Gastroesophageal sphincter (tissue), 3 donors: ENCODE measurements around the gene PGM3.

Experiments
- CTCF ChIP-seq, 4 experiments: fragments of 200-600 bp in 2 of 4; fragments of 450-650 bp in 2 of 4; sonication (generic) in 1 of 4; IDR thresholded peaks; one replicate each; pipeline ENCODE4 v1.5.1; 2017 to 2019; ENCODE audit warnings: antibody characterized with exemption in 4 of 4, mild to moderate bottlenecking in 2 of 4, moderate library complexity in 2 of 4
- POLR2A ChIP-seq, 2 donors: fragments of 450-650 bp; IDR thresholded peaks; one replicate each; pipeline ENCODE4 v1.6.1; 2017; ENCODE audit warnings: antibody characterized with exemption in 2 of 2, mild to moderate bottlenecking in 2 of 2, moderate library complexity in 1 of 2

- TF ChIP-seq CTCF (IDR thresholded peaks at IDR 0.05) (no peak), POLR2A (IDR thresholded peaks at IDR 0.05) (no peak)
These were observed 68.5 kb downstream of the PGM3 start for GRCh38 chr6:83124553-83124952.
